Panc1 (cell line): ENCODE measurements around the gene CTRB2. TPM values are rescaled to one million over a fixed set of nuclear protein-coding genes. Genes with fewer than 3 reads are reported as not detected.

Experiments
- ATAC-seq: fragments of 200-7000 bp; cut with Tn5 transposase; 2 replicates; pipeline ENCODE4 v1.9.1; 2020; ENCODE audit warnings: mild to moderate bottlenecking, moderate library complexity
- BruUV-seq: library from RNA; stranded (reverse); fragments of 400-500 nt; replicated peaks from 2 replicates; lab custom pipeline; 2021; lab: Mats Ljungman, UMichigan
- CTCF ChIA-PET: fragments of 300-600 bp; sonication (Branson Sonifier 250); formaldehyde crosslinking; loops from one replicate; lab custom pipeline; 2022; ENCODE audit warnings: antibody characterized with exemption; lab: Charles Lee
- POLR2A ChIA-PET: fragments of 300-600 bp; sonication (Branson Sonifier 250); formaldehyde crosslinking; loops from one replicate; lab custom pipeline; 2022; ENCODE audit warnings: antibody characterized with exemption; lab: Charles Lee
- DNase-seq: peaks from one replicate; pipeline ENCODE4 v3.0.0-alpha.2; 2010; ENCODE audit warnings: low read depth, low spot score
- H3K27ac ChIP-seq: 2 replicates; pipeline ENCODE4 v1.5.1; 2011; ENCODE audit warnings: mild to moderate bottlenecking, low read length, inconsistent platforms
- H3K27me3 ChIP-seq: fragments of 200-500 bp; sonication (Bioruptor generic); 2 replicates; pipeline ENCODE4 v1.6.0; 2014; ENCODE audit warnings: low read length, inconsistent platforms; ENCODE audit not compliant: control insufficient read depth, insufficient read depth
- H3K36me3 ChIP-seq: fragments of 200-500 bp; sonication (Bioruptor generic); 2 replicates; pipeline ENCODE4 v1.5.1; 2014; ENCODE audit warnings: inconsistent platforms, mild to moderate bottlenecking, low read length, moderate library complexity; ENCODE audit not compliant: control insufficient read depth, insufficient read depth
- H3K4me1 ChIP-seq: 2 replicates; pipeline ENCODE4 v1.5.1; 2011; ENCODE audit warnings: inconsistent platforms, mild to moderate bottlenecking, low read length, moderate library complexity; ENCODE audit not compliant: control insufficient read depth, insufficient read depth
- H3K4me3 ChIP-seq, 2 experiments: 2 replicates each; pipeline ENCODE4 v1.5.1; 2011 to 2012; ENCODE audit warnings: low read depth in 2 of 2, low read length in 2 of 2, mild to moderate bottlenecking in 2 of 2, inconsistent platforms in 1 of 2, moderate library complexity in 1 of 2
- H3K9me3 ChIP-seq: fragments of 200-500 bp; sonication (Bioruptor generic); 2 replicates; pipeline ENCODE4 v1.5.1; 2014; ENCODE audit warnings: low read depth, mild to moderate bottlenecking, inconsistent platforms, low read length, moderate library complexity; ENCODE audit not compliant: control insufficient read depth, insufficient read depth
- POLR2AphosphoS5 ChIP-seq: IDR thresholded peaks from 2 replicates; pipeline ENCODE4 v1.6.1; 2012; ENCODE audit warnings: mild to moderate bottlenecking, low read depth, low read length, moderate library complexity
- SIN3A ChIP-seq: IDR thresholded peaks from 2 replicates; pipeline ENCODE4 v1.6.1; 2012; ENCODE audit warnings: low read depth, mild to moderate bottlenecking, low read length, moderate library complexity, borderline replicate concordance; ENCODE audit not compliant: insufficient read depth
- TCF7L2 ChIP-seq: IDR thresholded peaks from 2 replicates; pipeline ENCODE4 v1.6.1; 2011; ENCODE audit warnings: mild to moderate bottlenecking, low read depth, low read length, inconsistent platforms
- in situ Hi-C: cut with HindIII; loops from 2 replicates; pipeline ENCODE4 v1.10.0; 2016; ENCODE audit warnings: low sequenced_read_pairs, low pct_unique_long_range_greater_than_20kb
- intact Hi-C: fragments of 100-400 bp; cut with micrococcal nuclease; formaldehyde crosslinking; loops from one replicate; pipeline ENCODE4 v1.10.0; 2022; ENCODE audit not compliant: unreplicated experiment
- total RNA-seq: library from RNA; stranded (reverse); gene quantifications from one replicate; pipeline ENCODE4 v1.2.1, GENCODE V29; 2021; ENCODE audit not compliant: unreplicated experiment
- TF ChIP-seq, protein P1 (sequence below), 2 experiments: IDR thresholded peaks; 2 replicates each; pipeline ENCODE4 v1.6.1; 2011 to 2012; ENCODE audit warnings: low read depth in 2 of 2, control low read depth in 1 of 2, low read length in 1 of 2, mild to moderate bottlenecking in 1 of 2, moderate library complexity in 1 of 2; ENCODE audit not compliant: insufficient read depth in 1 of 2
- TF ChIP-seq, protein P2 (sequence below): fragments of 450-650 bp; IDR thresholded peaks from 2 replicates; pipeline ENCODE4 v1.5.1; 2017; ENCODE audit warnings: mild to moderate bottlenecking

CTRB2 gene
- total RNA-seq, 1 experiment from 2014 or later, result 5.0 TPM

DNA sequence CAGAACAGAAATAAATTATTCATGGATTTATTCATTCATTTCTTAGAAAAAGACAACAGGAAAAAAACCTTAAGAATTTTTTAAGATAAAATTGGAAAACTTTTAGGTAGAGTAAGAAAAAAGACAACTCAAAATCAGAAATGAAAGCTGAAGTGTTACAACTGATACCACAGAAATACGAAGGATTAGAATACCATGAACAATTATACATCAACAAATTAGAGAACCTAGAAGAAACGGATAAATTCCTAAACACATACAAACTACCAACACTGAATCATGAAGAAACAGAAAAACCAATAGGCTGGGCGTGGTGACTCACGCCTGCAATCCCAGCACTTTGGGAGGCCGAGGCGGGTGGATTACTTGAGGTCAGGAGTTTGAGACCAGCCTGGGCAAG lies 27.8 kb downstream of the CTRB2 start:
- no peaks in the 10 kb centered on the region for H3K27me3 ChIP-seq
- POLR2A ChIA-PET, result no interaction called here
- CTCF ChIA-PET, result no interaction called here
- DNase-seq (no peak), ATAC-seq (no peak)
- no peak overlapping the region for H3K4me3 ChIP-seq
- intact Hi-C loops, result no loop called here
- TF ChIP-seq POLR2AphosphoS5 (no peak), TCF7L2 (no peak), SIN3A (no peak)
- TF ChIP-seq, protein P1, sequence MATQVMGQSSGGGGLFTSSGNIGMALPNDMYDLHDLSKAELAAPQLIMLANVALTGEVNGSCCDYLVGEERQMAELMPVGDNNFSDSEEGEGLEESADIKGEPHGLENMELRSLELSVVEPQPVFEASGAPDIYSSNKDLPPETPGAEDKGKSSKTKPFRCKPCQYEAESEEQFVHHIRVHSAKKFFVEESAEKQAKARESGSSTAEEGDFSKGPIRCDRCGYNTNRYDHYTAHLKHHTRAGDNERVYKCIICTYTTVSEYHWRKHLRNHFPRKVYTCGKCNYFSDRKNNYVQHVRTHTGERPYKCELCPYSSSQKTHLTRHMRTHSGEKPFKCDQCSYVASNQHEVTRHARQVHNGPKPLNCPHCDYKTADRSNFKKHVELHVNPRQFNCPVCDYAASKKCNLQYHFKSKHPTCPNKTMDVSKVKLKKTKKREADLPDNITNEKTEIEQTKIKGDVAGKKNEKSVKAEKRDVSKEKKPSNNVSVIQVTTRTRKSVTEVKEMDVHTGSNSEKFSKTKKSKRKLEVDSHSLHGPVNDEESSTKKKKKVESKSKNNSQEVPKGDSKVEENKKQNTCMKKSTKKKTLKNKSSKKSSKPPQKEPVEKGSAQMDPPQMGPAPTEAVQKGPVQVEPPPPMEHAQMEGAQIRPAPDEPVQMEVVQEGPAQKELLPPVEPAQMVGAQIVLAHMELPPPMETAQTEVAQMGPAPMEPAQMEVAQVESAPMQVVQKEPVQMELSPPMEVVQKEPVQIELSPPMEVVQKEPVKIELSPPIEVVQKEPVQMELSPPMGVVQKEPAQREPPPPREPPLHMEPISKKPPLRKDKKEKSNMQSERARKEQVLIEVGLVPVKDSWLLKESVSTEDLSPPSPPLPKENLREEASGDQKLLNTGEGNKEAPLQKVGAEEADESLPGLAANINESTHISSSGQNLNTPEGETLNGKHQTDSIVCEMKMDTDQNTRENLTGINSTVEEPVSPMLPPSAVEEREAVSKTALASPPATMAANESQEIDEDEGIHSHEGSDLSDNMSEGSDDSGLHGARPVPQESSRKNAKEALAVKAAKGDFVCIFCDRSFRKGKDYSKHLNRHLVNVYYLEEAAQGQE (IDR thresholded peaks at IDR 0.05; ENCODE audit: insufficient read depth in 1 of 2, low read depth in 2 of 2, low read length in 1 of 2), result no peak
- TF ChIP-seq, protein P2, sequence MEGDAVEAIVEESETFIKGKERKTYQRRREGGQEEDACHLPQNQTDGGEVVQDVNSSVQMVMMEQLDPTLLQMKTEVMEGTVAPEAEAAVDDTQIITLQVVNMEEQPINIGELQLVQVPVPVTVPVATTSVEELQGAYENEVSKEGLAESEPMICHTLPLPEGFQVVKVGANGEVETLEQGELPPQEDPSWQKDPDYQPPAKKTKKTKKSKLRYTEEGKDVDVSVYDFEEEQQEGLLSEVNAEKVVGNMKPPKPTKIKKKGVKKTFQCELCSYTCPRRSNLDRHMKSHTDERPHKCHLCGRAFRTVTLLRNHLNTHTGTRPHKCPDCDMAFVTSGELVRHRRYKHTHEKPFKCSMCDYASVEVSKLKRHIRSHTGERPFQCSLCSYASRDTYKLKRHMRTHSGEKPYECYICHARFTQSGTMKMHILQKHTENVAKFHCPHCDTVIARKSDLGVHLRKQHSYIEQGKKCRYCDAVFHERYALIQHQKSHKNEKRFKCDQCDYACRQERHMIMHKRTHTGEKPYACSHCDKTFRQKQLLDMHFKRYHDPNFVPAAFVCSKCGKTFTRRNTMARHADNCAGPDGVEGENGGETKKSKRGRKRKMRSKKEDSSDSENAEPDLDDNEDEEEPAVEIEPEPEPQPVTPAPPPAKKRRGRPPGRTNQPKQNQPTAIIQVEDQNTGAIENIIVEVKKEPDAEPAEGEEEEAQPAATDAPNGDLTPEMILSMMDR, result no peak
- no peak overlapping the region for H3K27ac ChIP-seq
- no peaks in the 10 kb centered on the region for H3K4me1 ChIP-seq
- no TSS peak for BruUV-seq
- H3K9me3 ChIP-seq, result peaks cover 4% of the 10 kb centered on the region; the same call in 1 of the 2 replicates
- no peaks in the 10 kb centered on the region for H3K36me3 ChIP-seq
- in situ Hi-C loops, result no loop called here

DNA sequence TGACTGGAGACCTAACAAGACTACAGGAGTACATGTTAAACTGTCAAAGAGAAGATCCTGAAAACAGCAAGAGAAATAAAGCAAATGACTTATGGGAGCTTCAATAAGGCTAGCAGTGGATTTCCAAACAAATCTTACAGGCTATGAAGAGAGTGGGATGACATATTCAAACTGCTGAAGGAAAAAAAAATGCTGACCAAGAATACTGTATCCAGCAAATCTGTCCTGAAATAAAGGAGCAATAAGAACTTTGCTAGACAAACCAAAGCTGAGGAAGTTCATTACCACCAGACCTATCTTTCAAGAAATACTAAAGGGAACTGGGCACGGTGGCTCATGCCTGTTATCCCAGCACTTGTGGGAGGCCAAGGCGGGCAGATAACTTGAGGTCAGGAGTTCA lies 30.0 kb downstream of the CTRB2 start:
- no peak overlapping the region for H3K27ac ChIP-seq
- TF ChIP-seq TCF7L2 (no peak), POLR2AphosphoS5 (no peak), SIN3A (no peak)
- TF ChIP-seq, protein P2, result no peak
- TF ChIP-seq, protein P1 (IDR thresholded peaks at IDR 0.05; ENCODE audit: insufficient read depth in 1 of 2, low read depth in 2 of 2, low read length in 1 of 2), result no peak
- POLR2A ChIA-PET, result interaction anchor here (0.6 kb wide), 1 partner anchor 15 kb away, joined by 5 read pairs; no protein-coding TSS in a partner anchor
- in situ Hi-C loops, result no loop called here
- no TSS peak for BruUV-seq
- CTCF ChIA-PET, result no interaction called here
- no peaks in the 10 kb centered on the region for H3K4me1 ChIP-seq
- intact Hi-C loops, result no loop called here
- DNase-seq (no peak), ATAC-seq (no peak)
- peaks cover 11% of the 10 kb centered on the region; the same call in 1 of the 2 replicates for H3K9me3 ChIP-seq
- no peak overlapping the region for H3K4me3 ChIP-seq
- no peaks in the 10 kb centered on the region for H3K36me3 ChIP-seq
- no peaks in the 10 kb centered on the region for H3K27me3 ChIP-seq
